OCI-LY7 (cell line): ENCODE measurements around the gene HCN4. TPM values are rescaled to one million over a fixed set of nuclear protein-coding genes. Genes with fewer than 3 reads are reported as not detected.

Source experiments
- BruUV-seq: library from RNA; stranded (reverse); fragments of 400-500 nt; replicated peaks from 2 replicates; lab custom pipeline; 2021; lab: Mats Ljungman, UMichigan
- CTCF ChIA-PET: fragments of 300-600 bp; sonication (Branson Sonifier 250); formaldehyde crosslinking; loops from one replicate; lab custom pipeline; 2022; ENCODE audit warnings: antibody characterized with exemption; ENCODE audit not compliant: unreplicated experiment; lab: Charles Lee
- POLR2A ChIA-PET: fragments of 300-600 bp; sonication (Branson Sonifier 250); formaldehyde crosslinking; loops from one replicate; lab custom pipeline; 2022; ENCODE audit warnings: antibody characterized with exemption; lab: Charles Lee
- DNase-seq: peaks from one replicate; pipeline ENCODE4 v3.0.0-alpha.2; 2015; ENCODE audit warnings: low spot score
- H2AFZ ChIP-seq: fragments of 200-600 bp; sonication (generic), shearing (Covaris generic); 2 replicates; pipeline ENCODE4 v1.6.1; 2014; ENCODE audit warnings: mild to moderate bottlenecking, antibody characterized with exemption, low read length, moderate library complexity
- H3K27ac ChIP-seq: fragments of 200-600 bp; sonication (generic); 2 replicates; pipeline ENCODE4 v1.5.1; 2014; ENCODE audit warnings: mixed run types, low read depth, mild to moderate bottlenecking, moderate library complexity, low read length, inconsistent platforms; ENCODE audit not compliant: poor library complexity, severe bottlenecking
- H3K36me3 ChIP-seq: fragments of 200-600 bp; sonication (generic); 2 replicates; pipeline ENCODE4 v1.6.1; 2014; ENCODE audit warnings: mild to moderate bottlenecking, antibody characterized with exemption, low read length, moderate library complexity, mixed read lengths; ENCODE audit not compliant: insufficient read depth
- H3K4me1 ChIP-seq: fragments of 200-600 bp; sonication (generic); 2 replicates; pipeline ENCODE4 v1.5.1; 2014; ENCODE audit warnings: mild to moderate bottlenecking, low read length; ENCODE audit not compliant: insufficient read depth, poor library complexity, severe bottlenecking
- H3K4me2 ChIP-seq: fragments of 200-600 bp; sonication (generic); 2 replicates; pipeline ENCODE4 v1.6.1; 2014; ENCODE audit warnings: mild to moderate bottlenecking, low read length
- H3K4me3 ChIP-seq: fragments of 200-600 bp; sonication (generic); 2 replicates; pipeline ENCODE4 v1.5.1; 2014; ENCODE audit warnings: mild to moderate bottlenecking, low read depth, low read length; ENCODE audit not compliant: poor library complexity, severe bottlenecking
- H3K79me2 ChIP-seq: fragments of 200-600 bp; sonication (generic); 2 replicates; pipeline ENCODE4 v1.6.1; 2016; ENCODE audit warnings: low read depth, mild to moderate bottlenecking, low read length, moderate library complexity, mixed read lengths; ENCODE audit not compliant: insufficient read depth
- H3K9me2 ChIP-seq: fragments of 200-600 bp; sonication (generic); 2 replicates; pipeline ENCODE4 v1.6.1; 2016; ENCODE audit warnings: mild to moderate bottlenecking, low read length, mixed read lengths; ENCODE audit not compliant: insufficient read depth
- H3K9me3 ChIP-seq: fragments of 200-600 bp; sonication (generic); 2 replicates; pipeline ENCODE4 v1.6.1; 2014; ENCODE audit warnings: mild to moderate bottlenecking, mixed run types, low read length, mixed read lengths
- H4K20me1 ChIP-seq: fragments of 200-600 bp; sonication (generic); 2 replicates; pipeline ENCODE4 v1.6.1; 2014; ENCODE audit warnings: mild to moderate bottlenecking, antibody characterized with exemption, low read length, moderate library complexity, mixed read lengths; ENCODE audit not compliant: insufficient read depth
- CTCF ChIP-seq: fragments of 200-600 bp; sonication (generic); conservative IDR thresholded peaks from 2 replicates; pipeline ENCODE4 v1.5.1; 2014; ENCODE audit warnings: mild to moderate bottlenecking, antibody characterized with exemption, low read length, moderate library complexity, mixed read lengths
- EZH2phosphoT487 ChIP-seq: fragments of 200-600 bp; sonication (generic); IDR thresholded peaks from 2 replicates; pipeline ENCODE4 v1.6.1; 2018; ENCODE audit warnings: low read depth, borderline replicate concordance, mild to moderate bottlenecking, mixed run types, antibody characterized with exemption, low read length, moderate library complexity, mixed read lengths
- intact Hi-C: fragments of 100-400 bp; cut with micrococcal nuclease; formaldehyde crosslinking; loops from one replicate; pipeline ENCODE4 v1.10.0; 2022; ENCODE audit not compliant: unreplicated experiment
- total RNA-seq, 2 experiments: library from RNA; depleted of rRNA in 1 of 2; stranded (reverse); fragments of >200 nt in 1 of 2; shearing (Covaris generic) in 1 of 2; gene quantifications; 2 replicates each; pipeline ENCODE4 v1.2.3, GENCODE V29; 2014 to 2022

The HCN4 gene
- total RNA-seq, 2 experiments from 2014 or later: not detected

GRCh38 chr15:73341886-73342600 lies 26.7 kb downstream of the HCN4 start:
- CTCF ChIA-PET: no interaction called here
- no peaks in the 10 kb centered on the region for H3K79me2 ChIP-seq
- H3K4me2 ChIP-seq: no peak overlapping the region
- H3K4me3 ChIP-seq: no peak overlapping the region
- no peaks in the 10 kb centered on the region for H3K9me2 ChIP-seq
- TF ChIP-seq EZH2phosphoT487 (no peak), CTCF (no peak)
- H4K20me1 ChIP-seq: no peaks in the 10 kb centered on the region
- H3K36me3 ChIP-seq: no peaks in the 10 kb centered on the region
- no peak for DNase-seq
- no peaks in the 10 kb centered on the region for H3K4me1 ChIP-seq
- POLR2A ChIA-PET: no interaction called here
- intact Hi-C loops: no loop called here
- no peak overlapping the region for H2AFZ ChIP-seq
- BruUV-seq: no TSS peak
- no peaks in the 10 kb centered on the region for H3K9me3 ChIP-seq
- no peak overlapping the region for H3K27ac ChIP-seq

DNA sequence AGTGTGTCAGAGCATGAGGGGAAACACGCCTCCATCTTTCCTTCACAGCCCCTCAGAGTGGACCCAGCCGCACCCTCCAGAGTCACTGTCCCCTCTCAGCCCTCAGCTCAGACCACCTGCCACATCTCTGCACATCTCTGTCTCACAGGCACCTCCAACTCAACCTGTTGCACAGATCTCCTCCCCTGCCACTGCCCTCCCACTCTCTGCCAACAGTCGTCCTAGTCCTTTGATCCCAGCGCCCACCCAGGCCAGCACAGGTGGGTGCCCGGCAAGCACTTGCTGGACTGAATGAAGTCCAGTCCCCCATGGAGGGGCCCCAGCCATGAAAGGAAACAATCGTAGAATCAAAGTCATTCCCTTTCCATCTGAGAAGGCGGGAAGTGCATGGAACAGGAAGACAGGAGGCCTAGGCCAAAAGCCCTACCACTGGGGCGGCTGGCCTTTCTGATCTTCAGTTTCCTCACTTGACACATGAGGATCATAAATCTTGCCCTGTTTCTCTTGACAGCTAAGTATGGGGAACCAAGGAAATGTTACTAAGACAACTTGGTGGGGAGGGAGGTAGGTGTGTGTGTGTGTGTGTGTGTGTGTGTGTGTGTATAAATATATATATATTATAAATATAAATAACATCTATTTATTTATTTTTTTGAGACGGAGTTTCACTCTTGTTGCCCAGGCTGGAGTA lies 28.1 kb downstream of the HCN4 start:
- no peaks in the 10 kb centered on the region for H3K4me1 ChIP-seq
- no peaks in the 10 kb centered on the region for H4K20me1 ChIP-seq
- ChIA-PET CTCF (no interaction called here), POLR2A (interaction anchor here (0.9 kb wide), 1 partner anchor 484 kb away, joined by 3 read pairs; no protein-coding TSS in a partner anchor)
- no TSS peak for BruUV-seq
- no peaks in the 10 kb centered on the region for H3K9me2 ChIP-seq
- no peak overlapping the region for H2AFZ ChIP-seq
- no peaks in the 10 kb centered on the region for H3K79me2 ChIP-seq
- no peak overlapping the region for H3K4me3 ChIP-seq
- intact Hi-C loops: no loop called here
- no peak for DNase-seq
- TF ChIP-seq EZH2phosphoT487: no peak
- no peak for TF ChIP-seq CTCF
- H3K4me2 ChIP-seq: no peak overlapping the region
- H3K36me3 ChIP-seq: no peaks in the 10 kb centered on the region
- H3K9me3 ChIP-seq: no peaks in the 10 kb centered on the region
- no peak overlapping the region for H3K27ac ChIP-seq
